ENCODE measurements around the gene ADH5.
"Not testable (repeated sequence)": the region's sequence is repeated elsewhere in the genome, so short reads cannot be mapped to it uniquely, and the experiment has no call there.

ADH5 gene

GRCh38 chr4:99084595-99084994 is 4.0 kb downstream of the ADH5 start:
- TF ChIP-seq CTCF (IDR thresholded peaks at IDR 0.05; ENCODE audit: control insufficient read depth, insufficient read depth, low read depth, low read length, missing control alignments): no peak
- DNase-seq (ENCODE audit: low read depth): no peak

GRCh38 chr4:99082192-99082591 is 6.4 kb downstream of the ADH5 start:
- TF ChIP-seq CTCF (IDR thresholded peaks at IDR 0.05; ENCODE audit: control insufficient read depth, insufficient read depth, low read depth, low read length, missing control alignments): no peak
- no peak for DNase-seq (ENCODE audit: low read depth)
- no peak overlapping the region for H3K4me3 ChIP-seq (ENCODE audit: control insufficient read depth, low read depth, low read length)

More at GRCh38 chr4:99084595-99084994, 4.0 kb downstream of the ADH5 start:
- no peak overlapping the region for H3K4me3 ChIP-seq (ENCODE audit: control insufficient read depth, low read depth, low read length)

- H3K4me3 ChIP-seq (ENCODE audit: control insufficient read depth, low read depth, low read length): not testable (repeated sequence)
These were observed 7.7 kb downstream of the ADH5 start for GRCh38 chr4:99080869-99081268.

GRCh38 chr4:99079625-99080295 is 8.8 kb downstream of the ADH5 start:
- H3K4me3 ChIP-seq (ENCODE audit: control insufficient read depth, low read depth, low read length): no peak overlapping the region
- no peak for TF ChIP-seq CTCF (IDR thresholded peaks at IDR 0.05; ENCODE audit: control insufficient read depth, insufficient read depth, low read depth, low read length, missing control alignments)
- DNase-seq (ENCODE audit: low read depth): no peak

More at GRCh38 chr4:99080869-99081268, 7.7 kb downstream of the ADH5 start:
- not testable (repeated sequence) for DNase-seq (ENCODE audit: low read depth)

- TF ChIP-seq CTCF (IDR thresholded peaks at IDR 0.05; ENCODE audit: control insufficient read depth, insufficient read depth, low read depth, low read length, missing control alignments): no peak
- no peak overlapping the region for H3K4me3 ChIP-seq (ENCODE audit: control insufficient read depth, low read depth, low read length)
- DNase-seq (ENCODE audit: low read depth): no peak
These were observed 9.5 kb downstream of the ADH5 start for GRCh38 chr4:99078931-99079624.

- TF ChIP-seq CTCF (IDR thresholded peaks at IDR 0.05; ENCODE audit: control insufficient read depth, insufficient read depth, low read depth, low read length, missing control alignments): no peak
- H3K4me3 ChIP-seq (ENCODE audit: control insufficient read depth, low read depth, low read length): no peak overlapping the region
- DNase-seq (ENCODE audit: low read depth): no peak
These were observed 10.3 kb downstream of the ADH5 start for GRCh38 chr4:99078336-99078735.

GRCh38 chr4:99077177-99077576 is 11.4 kb downstream of the ADH5 start:
- no peak overlapping the region for H3K4me3 ChIP-seq (ENCODE audit: control insufficient read depth, low read depth, low read length)
- no peak for TF ChIP-seq CTCF (IDR thresholded peaks at IDR 0.05; ENCODE audit: control insufficient read depth, insufficient read depth, low read depth, low read length, missing control alignments)
- DNase-seq (ENCODE audit: low read depth): no peak
